Measurements from ENCODE around the gene MLH1. TPM values are rescaled to one million over a fixed set of nuclear protein-coding genes. Genes with fewer than 3 reads are reported as not detected.
"Not testable (repeated sequence)": the region's sequence is repeated elsewhere in the genome, so short reads cannot be mapped to it uniquely, and the experiment has no call there.

The MLH1 gene
- total RNA-seq, 2 donors from 2014 or later = 25.7 to 27.7 TPM

DNA sequence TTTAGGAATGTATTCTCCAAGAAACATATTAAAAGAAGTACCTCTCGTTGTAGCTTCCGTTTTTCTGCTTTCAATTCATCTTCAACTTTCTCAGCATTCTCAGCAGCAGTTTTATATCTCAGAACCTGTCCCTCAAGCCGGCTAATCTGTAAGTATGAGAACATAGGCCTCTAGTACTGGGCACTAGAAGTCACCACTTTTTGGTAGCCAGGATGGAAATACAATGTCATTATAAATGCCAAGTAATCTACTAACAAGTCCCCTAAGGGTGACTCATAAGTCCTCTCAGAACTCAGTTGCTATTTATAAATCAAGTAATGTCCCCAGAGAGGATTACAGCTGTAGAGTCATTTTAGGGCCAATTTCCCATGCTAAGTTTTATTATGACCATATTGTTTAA lies 61.1 kb downstream of the MLH1 start:
- Mint-ChIP-seq H3K36me3 (ENCODE audit: low read depth) (peaks cover 9% of the 10 kb centered on the region), H3K4me3 (no peak overlapping the region)

DNA sequence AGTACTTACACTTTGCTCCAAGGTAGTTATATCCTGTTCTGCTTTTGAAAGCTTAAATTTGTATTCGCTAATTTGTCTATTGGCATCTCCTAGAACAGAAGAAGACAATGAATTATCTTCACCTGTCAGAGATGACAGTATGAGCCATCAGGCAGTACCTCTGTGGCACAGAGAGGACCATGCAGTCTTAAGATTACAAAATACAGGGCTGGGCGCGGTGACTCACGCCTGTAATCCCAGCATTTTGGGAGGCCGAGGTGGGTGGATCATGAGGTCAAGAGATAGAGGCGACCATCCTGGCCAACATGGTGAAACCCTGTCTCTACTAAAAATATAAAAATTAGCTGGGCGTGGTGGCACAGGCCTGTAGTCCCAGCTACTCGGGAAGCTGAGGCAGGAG lies 61.8 kb downstream of the MLH1 start:
- DNase-seq; ATAC-seq; H3K9me3 ChIP-seq (ENCODE audit: control insufficient read depth, low read length, poor library complexity, severe bottlenecking); H3K4me1 Mint-ChIP-seq; H3K27me3 Mint-ChIP-seq; H3K4me3 Mint-ChIP-seq; H3K36me3 Mint-ChIP-seq (ENCODE audit: low read depth): not testable (repeated sequence)
- peak overlapping the region; percentile 74 for H3K27ac Mint-ChIP-seq

More for the DNA sequence above, 61.1 kb downstream of the MLH1 start:
- H3K9me3 ChIP-seq (ENCODE audit: control insufficient read depth, low read length, poor library complexity, severe bottlenecking) = no peaks in the 10 kb centered on the region
- DNase-seq = no peak
- no peak overlapping the region for H3K27ac Mint-ChIP-seq
- H3K4me1 Mint-ChIP-seq = peaks cover 6% of the 10 kb centered on the region
- ATAC-seq = no peak
- H3K27me3 Mint-ChIP-seq = no peaks in the 10 kb centered on the region

DNA sequence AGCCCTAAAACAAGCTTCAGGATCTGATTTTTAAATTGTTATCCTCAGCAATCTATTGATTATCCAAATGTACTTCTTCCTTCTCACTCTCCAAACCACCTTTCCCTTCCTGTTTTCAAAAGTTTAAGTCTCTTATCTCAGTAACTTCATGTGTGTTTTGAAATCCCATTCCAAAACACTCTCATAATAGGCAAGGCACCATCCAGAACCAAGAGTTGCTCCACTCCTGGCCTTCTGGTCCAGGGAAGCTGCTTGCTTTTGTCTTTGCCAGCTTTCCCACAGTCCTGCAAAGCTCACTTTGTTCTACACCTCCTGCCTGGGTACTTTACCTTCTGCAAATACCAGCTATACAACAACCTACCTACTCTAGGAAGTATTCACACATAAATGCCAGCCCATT lies 63.5 kb downstream of the MLH1 start:
- Mint-ChIP-seq H3K27ac (peak overlapping the region; percentile 66), H3K36me3 (ENCODE audit: low read depth) (peaks cover 13% of the 10 kb centered on the region), H3K27me3 (no peaks in the 10 kb centered on the region), H3K4me1 (peaks cover 11% of the 10 kb centered on the region), H3K4me3 (no peak overlapping the region)
- H3K9me3 ChIP-seq (ENCODE audit: control insufficient read depth, low read length, poor library complexity, severe bottlenecking) = no peaks in the 10 kb centered on the region
- no peak for DNase-seq
- ATAC-seq = no peak

- H3K27ac Mint-ChIP-seq = peak overlapping the region; percentile 66
- peaks cover 14% of the 10 kb centered on the region for H3K4me1 Mint-ChIP-seq
- no peak overlapping the region for H3K4me3 Mint-ChIP-seq
- H3K27me3 Mint-ChIP-seq = no peaks in the 10 kb centered on the region
- peaks cover 17% of the 10 kb centered on the region for H3K36me3 Mint-ChIP-seq (ENCODE audit: low read depth)
- ATAC-seq (no peak), DNase-seq (no peak)
- H3K9me3 ChIP-seq (ENCODE audit: control insufficient read depth, low read length, poor library complexity, severe bottlenecking) = no peaks in the 10 kb centered on the region
These were observed 64.8 kb downstream of the MLH1 start for GRCh38 chr3:37058117-37058516.

DNA sequence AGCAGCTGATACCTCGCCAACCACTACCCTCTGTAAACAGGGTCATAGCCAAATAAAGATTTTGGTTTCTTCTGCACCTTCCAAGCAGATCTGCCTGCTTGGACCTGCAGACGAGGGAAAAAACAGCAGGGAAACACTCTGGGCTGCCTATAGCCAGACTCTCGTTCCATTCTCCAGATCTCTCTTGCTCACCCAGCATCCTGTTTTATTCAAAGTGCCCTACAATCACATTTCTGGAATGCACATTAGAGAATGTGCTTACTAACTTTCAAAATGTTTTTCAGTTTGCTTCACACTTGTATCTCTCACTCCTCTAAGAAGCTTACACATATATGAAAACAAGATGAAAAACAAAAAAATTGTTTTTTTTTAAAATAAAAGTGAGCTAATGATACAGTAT lies 71.4 kb downstream of the MLH1 start:
- peaks cover 14% of the 10 kb centered on the region for H3K4me1 Mint-ChIP-seq
- H3K27ac Mint-ChIP-seq = no peak overlapping the region
- no peak for DNase-seq
- no peak overlapping the region for H3K4me3 Mint-ChIP-seq
- H3K27me3 Mint-ChIP-seq = no peaks in the 10 kb centered on the region
- H3K9me3 ChIP-seq (ENCODE audit: control insufficient read depth, low read length, poor library complexity, severe bottlenecking) = no peaks in the 10 kb centered on the region
- H3K36me3 Mint-ChIP-seq (ENCODE audit: low read depth) = peaks cover 15% of the 10 kb centered on the region
- ATAC-seq = no peak

GRCh38 chr3:37067577-37067976 lies 74.3 kb downstream of the MLH1 start:
- peaks cover 2% of the 10 kb centered on the region for H3K4me1 Mint-ChIP-seq
- H3K9me3 ChIP-seq (ENCODE audit: control insufficient read depth, low read length, poor library complexity, severe bottlenecking) = no peaks in the 10 kb centered on the region
- DNase-seq (no peak), ATAC-seq (no peak)
- H3K4me3 Mint-ChIP-seq = no peak overlapping the region
- no peak overlapping the region for H3K27ac Mint-ChIP-seq
- no peaks in the 10 kb centered on the region for H3K27me3 Mint-ChIP-seq
- H3K36me3 Mint-ChIP-seq (ENCODE audit: low read depth) = peaks cover 5% of the 10 kb centered on the region

GRCh38 chr3:37068031-37068430 lies 74.7 kb downstream of the MLH1 start:
- DNase-seq (no peak), ATAC-seq (no peak)
- peaks cover 5% of the 10 kb centered on the region for H3K36me3 Mint-ChIP-seq (ENCODE audit: low read depth)
- H3K27me3 Mint-ChIP-seq = no peaks in the 10 kb centered on the region
- H3K4me3 Mint-ChIP-seq = no peak overlapping the region
- H3K27ac Mint-ChIP-seq = no peak overlapping the region
- H3K9me3 ChIP-seq (ENCODE audit: control insufficient read depth, low read length, poor library complexity, severe bottlenecking) = no peaks in the 10 kb centered on the region
- peaks cover 2% of the 10 kb centered on the region for H3K4me1 Mint-ChIP-seq

- H3K4me1 Mint-ChIP-seq = peaks cover 2% of the 10 kb centered on the region
- H3K9me3 ChIP-seq (ENCODE audit: control insufficient read depth, low read length, poor library complexity, severe bottlenecking) = no peaks in the 10 kb centered on the region
- no peaks in the 10 kb centered on the region for H3K27me3 Mint-ChIP-seq
- H3K27ac Mint-ChIP-seq = no peak overlapping the region
- H3K36me3 Mint-ChIP-seq (ENCODE audit: low read depth) = peaks cover 6% of the 10 kb centered on the region
- ATAC-seq (no peak), DNase-seq (no peak)
- H3K4me3 Mint-ChIP-seq = no peak overlapping the region
These were observed 78.6 kb downstream of the MLH1 start for GRCh38 chr3:37071921-37072320.

DNA sequence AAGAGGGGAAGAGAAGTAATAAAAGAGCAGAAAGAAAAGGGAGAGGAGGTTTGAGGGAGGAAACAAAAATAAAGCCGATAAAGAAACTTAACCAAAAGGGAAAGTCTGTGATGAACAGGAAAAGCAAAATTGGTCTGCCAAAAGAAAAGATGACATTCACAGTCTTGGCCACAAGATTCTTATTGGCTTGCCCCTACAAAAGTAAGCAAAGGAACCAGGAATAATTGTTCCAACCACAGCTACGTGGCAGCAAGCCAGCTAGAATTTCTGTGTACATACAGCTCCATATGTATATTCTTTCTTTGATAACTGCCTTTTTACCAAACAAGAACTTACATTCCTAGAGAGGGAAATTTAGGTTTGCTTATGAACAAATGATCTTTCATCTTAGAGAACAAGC lies 79.6 kb downstream of the MLH1 start:
- Mint-ChIP-seq H3K27me3 (no peaks in the 10 kb centered on the region), H3K4me3 (no peak overlapping the region), H3K27ac (no peak overlapping the region), H3K4me1 (peaks cover 2% of the 10 kb centered on the region), H3K36me3 (ENCODE audit: low read depth) (peaks cover 6% of the 10 kb centered on the region)
- ATAC-seq (no peak), DNase-seq (no peak)
- no peaks in the 10 kb centered on the region for H3K9me3 ChIP-seq (ENCODE audit: control insufficient read depth, low read length, poor library complexity, severe bottlenecking)

GRCh38 chr3:37074178-37074577 lies 80.9 kb downstream of the MLH1 start:
- H3K4me1 Mint-ChIP-seq = peaks cover 2% of the 10 kb centered on the region
- ATAC-seq (no peak), DNase-seq (no peak)
- no peaks in the 10 kb centered on the region for H3K27me3 Mint-ChIP-seq
- peaks cover 6% of the 10 kb centered on the region for H3K36me3 Mint-ChIP-seq (ENCODE audit: low read depth)
- H3K4me3 Mint-ChIP-seq = no peak overlapping the region
- H3K9me3 ChIP-seq (ENCODE audit: control insufficient read depth, low read length, poor library complexity, severe bottlenecking) = no peaks in the 10 kb centered on the region
- H3K27ac Mint-ChIP-seq = no peak overlapping the region

DNA sequence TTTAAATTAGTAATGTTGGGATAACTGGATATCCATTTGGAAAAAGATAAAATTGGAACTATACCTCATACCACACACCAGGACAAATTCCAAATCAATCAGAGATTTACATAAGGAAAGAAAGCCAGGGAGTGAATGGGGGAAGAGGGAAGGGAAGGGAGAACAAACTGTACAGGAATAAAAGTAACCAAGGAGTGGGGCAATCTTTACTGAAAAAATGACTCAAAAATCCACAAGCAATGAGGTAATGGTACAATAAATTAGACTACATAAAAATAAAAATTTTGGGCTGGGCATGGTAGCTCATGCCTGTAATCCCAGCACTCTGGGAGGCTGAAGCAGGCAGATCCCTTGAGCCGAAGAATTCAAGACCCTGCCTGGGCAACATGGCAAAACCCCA lies 82.6 kb downstream of the MLH1 start:
- Mint-ChIP-seq H3K27ac (no peak overlapping the region), H3K4me1 (peaks cover 2% of the 10 kb centered on the region), H3K4me3 (no peak overlapping the region), H3K36me3 (ENCODE audit: low read depth) (peaks cover 7% of the 10 kb centered on the region), H3K27me3 (no peaks in the 10 kb centered on the region)
- H3K9me3 ChIP-seq (ENCODE audit: control insufficient read depth, low read length, poor library complexity, severe bottlenecking) = no peaks in the 10 kb centered on the region
- ATAC-seq (no peak), DNase-seq (no peak)

DNA sequence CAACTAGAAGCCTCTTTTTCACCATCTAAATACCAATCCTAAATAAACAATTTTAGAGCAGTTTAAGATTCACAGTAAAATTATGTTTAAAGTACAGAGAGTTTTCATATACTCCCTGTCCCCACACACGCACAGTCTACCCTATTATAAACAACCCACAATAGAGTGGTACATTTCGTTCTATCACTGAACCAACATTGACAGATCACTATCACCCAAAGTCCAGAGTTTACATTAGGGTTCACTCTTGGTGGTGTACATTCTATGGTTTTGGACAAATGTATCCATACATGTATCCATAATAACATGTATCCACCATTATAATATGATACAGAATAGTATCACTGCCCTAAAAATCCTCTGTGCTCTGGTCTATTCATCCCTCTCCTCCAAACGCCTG lies 89.0 kb downstream of the MLH1 start:
- Mint-ChIP-seq H3K4me1 (peaks cover 3% of the 10 kb centered on the region), H3K27me3 (no peaks in the 10 kb centered on the region), H3K27ac (no peak overlapping the region), H3K4me3 (no peak overlapping the region), H3K36me3 (ENCODE audit: low read depth) (peaks cover 2% of the 10 kb centered on the region)
- ATAC-seq (no peak), DNase-seq (no peak)
- H3K9me3 ChIP-seq (ENCODE audit: control insufficient read depth, low read length, poor library complexity, severe bottlenecking) = no peaks in the 10 kb centered on the region

GRCh38 chr3:37086918-37087317 lies 93.6 kb downstream of the MLH1 start:
- H3K27ac Mint-ChIP-seq = no peak overlapping the region
- H3K4me3 Mint-ChIP-seq = no peak overlapping the region
- H3K4me1 Mint-ChIP-seq = peaks cover 3% of the 10 kb centered on the region
- H3K27me3 Mint-ChIP-seq = no peaks in the 10 kb centered on the region
- no peak for DNase-seq
- no peaks in the 10 kb centered on the region for H3K36me3 Mint-ChIP-seq (ENCODE audit: low read depth)
- H3K9me3 ChIP-seq (ENCODE audit: control insufficient read depth, low read length, poor library complexity, severe bottlenecking) = no peaks in the 10 kb centered on the region
- ATAC-seq = no peak

GRCh38 chr3:37087870-37088269 lies 94.6 kb downstream of the MLH1 start:
- no peak for ATAC-seq
- H3K9me3 ChIP-seq (ENCODE audit: control insufficient read depth, low read length, poor library complexity, severe bottlenecking) = no peaks in the 10 kb centered on the region
- Mint-ChIP-seq H3K4me3 (no peak overlapping the region), H3K27me3 (no peaks in the 10 kb centered on the region), H3K36me3 (ENCODE audit: low read depth) (peaks cover 2% of the 10 kb centered on the region), H3K27ac (no peak overlapping the region), H3K4me1 (peaks cover 3% of the 10 kb centered on the region)
- DNase-seq = no peak

- ATAC-seq (no peak), DNase-seq (no peak)
- Mint-ChIP-seq H3K4me1 (peaks cover 8% of the 10 kb centered on the region), H3K4me3 (no peak overlapping the region), H3K27me3 (no peaks in the 10 kb centered on the region), H3K36me3 (ENCODE audit: low read depth) (peaks cover 10% of the 10 kb centered on the region), H3K27ac (peak overlapping the region; percentile 74)
- no peaks in the 10 kb centered on the region for H3K9me3 ChIP-seq (ENCODE audit: control insufficient read depth, low read length, poor library complexity, severe bottlenecking)
These were observed 99.2 kb downstream of the MLH1 start for GRCh38 chr3:37092484-37092883.

Data from T-helper 17 cell (primary cell).